Activated CD4-positive, alpha-beta T cell treated with anti-CD3 and anti-CD28 coated beads, Interleukin-2, Interleukin-6, amounts not matched to agents 100 ng/mL and 50 ng/mL, durations not matched to agents 16 hours and 8 hours (primary cell): ENCODE data around the gene PPP6C.
"Not testable (repeated sequence)": the region's sequence is repeated elsewhere in the genome, so short reads cannot be mapped to it uniquely, and the experiment has no call there.

ENCODE experiments used
- DNase-seq: peaks from one replicate; pipeline ENCODE4 v3.0.0-alpha.2; 2020

PPP6C gene

DNA sequence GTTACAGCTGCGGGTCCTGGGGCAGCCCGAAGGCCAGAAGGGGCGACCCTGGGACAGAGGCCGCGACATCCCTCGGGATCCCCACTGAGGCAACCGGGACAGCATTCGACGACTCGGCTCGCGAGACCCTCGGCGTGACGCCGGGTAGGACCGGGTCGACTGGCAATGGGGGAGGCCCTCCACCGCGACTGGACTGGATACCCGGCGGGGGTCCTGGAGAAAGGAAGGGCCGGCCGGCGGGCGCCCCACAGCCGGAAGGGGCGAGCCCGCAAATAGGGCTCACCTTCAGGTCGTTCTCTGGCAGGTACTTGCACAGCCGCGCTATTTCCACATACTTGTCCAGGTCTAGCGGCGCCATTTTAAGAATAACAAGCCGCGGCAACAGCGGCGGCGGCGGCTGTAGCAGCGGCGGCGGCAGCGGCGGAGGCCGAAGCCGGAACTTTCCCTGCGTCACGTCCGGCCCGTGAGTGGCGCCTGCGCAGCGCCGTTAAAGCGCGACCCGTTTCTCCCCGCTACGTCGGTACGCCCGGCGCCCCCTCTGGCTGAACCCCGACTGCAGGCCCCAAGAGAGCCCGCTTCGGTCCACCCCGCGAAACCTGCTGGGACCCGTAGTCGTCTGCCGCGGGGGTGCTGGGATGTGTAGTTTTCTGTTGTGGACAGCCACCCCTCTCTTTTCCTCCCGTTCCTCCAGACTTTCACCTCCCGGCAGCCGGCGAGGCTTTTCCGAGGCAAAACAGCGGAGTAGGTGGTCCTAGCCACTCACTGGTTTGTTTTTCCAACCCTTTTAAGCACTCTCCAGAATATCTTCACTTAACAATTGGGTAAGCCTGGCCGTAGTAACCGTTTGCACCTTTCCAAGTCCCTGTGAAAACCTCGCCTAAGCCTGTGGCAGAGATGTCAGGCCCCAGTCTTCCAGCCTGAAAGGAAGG is at the start of gene PPP6C:
PPP6C (minus strand) TSS at position 443 of the 929 bp plus-strand sequence; CDS start at position 358, 85 bp downstream.
- DNase-seq, result peak; percentile 98

DNA sequence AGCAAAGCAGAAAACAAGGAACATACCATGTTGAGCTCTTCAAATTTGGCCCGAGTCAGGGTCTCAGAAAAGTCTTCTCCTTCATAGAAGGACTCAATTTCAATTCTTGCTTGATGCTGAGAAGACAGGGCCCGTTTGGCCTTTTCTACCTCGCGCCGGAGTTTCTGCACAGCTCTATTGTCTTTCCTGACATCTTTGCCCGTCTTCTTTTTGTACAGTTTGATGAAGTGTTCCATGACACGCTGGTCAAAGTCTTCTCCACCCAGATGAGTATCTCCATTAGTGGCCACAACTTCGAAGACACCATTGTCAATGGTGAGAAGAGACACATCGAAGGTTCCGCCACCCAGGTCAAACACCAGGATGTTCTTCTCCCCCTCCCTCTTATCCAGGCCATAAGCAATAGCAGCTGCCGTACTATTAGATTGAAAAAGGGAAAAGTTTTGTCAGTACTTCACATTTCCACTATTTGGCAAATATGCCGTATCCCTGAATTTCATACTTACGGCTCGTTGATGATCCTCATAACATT is 49.4 kb upstream of the PPP6C start:
- DNase-seq, result no peak

DNA sequence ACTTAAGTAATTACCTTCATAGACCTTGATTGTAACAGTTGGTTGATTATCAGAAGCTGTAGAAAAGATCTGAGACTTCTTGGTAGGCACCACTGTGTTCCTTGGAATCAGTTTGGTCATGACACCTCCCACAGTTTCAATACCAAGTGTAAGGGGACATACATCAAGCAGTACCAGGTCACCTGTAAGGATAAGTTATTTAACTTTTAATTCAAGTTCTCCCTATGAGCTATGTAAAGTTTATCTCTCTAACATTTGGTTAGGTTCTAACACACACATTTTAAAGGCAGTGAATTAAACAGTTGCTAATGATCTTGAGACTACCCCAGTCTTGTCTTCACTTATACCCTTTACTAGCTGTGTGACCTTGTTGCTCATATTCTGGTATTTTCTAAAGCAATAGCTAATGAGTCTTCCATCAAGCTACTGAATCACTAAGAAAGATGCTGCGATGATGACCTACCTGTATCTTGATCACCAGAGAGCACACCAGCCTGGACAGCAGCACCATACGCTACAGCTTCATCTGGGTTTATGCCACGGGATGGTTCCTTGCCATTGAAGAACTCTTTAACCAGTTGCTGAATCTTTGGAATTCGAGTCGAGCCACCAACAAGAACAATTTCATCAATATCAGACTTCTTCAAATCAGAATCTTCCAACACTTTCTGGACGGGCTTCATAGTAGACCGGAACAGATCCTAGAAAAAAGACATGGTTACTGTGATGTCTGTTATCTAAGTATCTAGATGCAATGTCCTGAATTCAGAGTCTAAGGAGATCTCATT is 48.7 kb upstream of the PPP6C start:
- no peak for DNase-seq

DNA sequence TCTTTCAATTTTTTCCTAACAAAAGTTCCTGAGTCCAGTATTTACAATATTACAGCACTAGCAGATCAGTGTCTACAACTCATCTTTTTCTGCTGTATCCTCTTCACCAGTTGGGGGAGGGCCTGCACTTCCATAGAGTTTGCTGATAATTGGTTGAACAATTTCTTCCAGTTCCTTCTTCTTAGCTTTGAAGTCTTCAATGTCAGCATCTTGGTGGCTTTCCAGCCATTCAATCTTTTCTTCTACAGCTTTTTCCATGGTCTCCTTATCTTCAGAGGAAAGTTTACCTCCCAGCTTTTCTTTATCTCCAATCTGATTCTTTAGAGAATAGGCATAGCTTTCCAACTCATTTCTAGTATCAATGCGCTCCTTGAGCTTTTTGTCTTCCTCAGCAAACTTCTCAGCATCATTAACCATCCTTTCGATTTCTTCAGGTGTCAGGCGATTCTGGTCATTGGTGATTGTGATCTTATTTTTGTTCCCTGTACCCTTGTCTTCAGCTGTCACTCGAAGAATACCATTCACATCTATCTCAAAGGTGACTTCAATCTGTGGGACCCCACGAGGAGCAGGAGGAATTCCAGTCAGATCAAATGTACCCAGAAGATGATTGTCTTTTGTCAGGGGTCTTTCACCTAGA is 47.0 kb upstream of the PPP6C start:
- DNase-seq, result not testable (repeated sequence)

DNA sequence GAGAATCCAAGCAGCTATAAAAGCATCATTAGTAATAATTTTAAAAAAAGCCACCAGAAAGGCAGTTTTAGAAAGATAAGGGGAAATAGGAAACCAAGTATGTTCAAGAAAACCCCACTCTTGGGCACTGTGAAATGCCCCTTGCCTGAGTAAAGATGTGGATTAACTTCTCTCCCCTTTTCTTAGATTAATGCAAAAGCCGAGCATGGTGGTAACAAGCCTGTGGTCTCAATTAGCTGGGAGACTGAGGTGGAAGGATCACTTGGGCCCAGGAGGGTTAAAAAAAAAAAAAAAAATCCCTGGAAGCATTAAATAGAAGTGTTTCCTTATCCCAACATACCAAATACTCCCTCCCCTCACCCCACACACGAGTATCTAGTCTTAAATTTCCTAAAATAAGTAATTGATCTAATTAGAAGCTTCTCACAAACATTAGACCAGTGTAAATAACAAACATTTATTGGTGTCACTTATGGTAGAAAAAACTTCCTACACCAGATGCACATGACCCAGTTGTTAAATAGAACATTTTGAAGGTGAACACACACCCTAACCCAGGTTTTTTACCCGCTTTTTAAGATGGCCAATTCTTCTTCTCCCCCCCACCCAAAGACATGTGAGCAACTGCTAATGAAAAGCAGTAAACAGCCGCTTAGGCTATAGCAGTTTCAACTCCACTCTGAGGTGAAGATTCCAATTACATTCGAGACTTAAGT is 46.4 kb upstream of the PPP6C start:
- DNase-seq, result no peak

DNA sequence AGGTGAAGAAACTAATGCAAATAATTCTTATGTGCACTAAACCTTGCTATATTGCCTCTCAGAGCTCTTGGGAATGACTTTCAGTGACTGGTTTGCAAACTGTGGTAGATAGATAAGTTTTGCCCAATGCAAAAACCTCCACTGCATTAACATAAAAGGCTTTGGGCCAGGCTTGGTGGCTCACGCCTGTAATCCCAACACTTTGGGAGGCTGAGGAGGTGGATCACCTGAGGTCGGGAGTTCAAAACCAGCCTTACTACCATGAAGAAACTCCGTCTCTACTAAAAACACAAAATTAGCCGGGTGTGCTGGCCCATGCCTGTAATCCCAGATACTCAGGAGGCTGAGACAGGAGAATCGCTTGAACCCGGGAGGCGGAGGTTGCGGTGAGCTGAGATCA is 44.5 kb upstream of the PPP6C start:
- not testable (repeated sequence) for DNase-seq

DNA sequence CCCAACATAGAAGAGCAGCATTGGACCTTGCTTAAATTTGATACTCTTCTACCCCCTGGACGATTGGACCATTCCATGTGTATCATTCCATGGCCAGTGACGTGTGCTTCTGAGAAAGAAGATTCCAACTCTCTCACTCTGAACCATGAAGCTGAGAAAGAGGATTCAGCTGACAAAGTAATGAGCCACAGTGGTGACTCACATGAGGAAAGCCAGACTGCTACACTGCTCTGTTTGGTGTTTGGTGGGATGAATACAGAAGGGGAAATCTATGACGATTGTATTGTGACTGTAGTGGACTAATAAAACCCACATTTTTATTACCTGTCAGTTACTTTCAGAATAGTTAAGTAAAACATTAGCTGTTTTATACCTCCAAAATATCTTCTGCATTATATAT is 44.1 kb upstream of the PPP6C start:
- no peak for DNase-seq

DNA sequence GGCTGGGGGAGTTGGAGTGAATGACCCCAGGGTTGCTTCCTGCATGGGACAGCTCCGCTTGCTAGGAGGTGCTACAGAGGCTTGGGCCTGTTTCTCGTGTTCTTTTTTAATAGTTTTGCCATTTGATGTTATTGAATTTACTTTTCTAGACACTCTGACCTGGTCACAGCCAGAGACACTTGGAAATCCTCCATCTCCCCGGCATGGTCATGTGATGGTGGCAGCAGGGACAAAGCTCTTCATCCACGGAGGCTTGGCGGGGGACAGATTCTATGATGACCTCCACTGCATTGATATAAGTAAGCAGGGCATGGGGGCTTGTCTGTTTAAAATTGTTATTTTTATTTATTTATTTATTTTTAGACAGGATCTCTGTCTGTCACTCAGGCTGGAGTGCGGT is 38.2 kb upstream of the PPP6C start:
- no peak for DNase-seq

DNA sequence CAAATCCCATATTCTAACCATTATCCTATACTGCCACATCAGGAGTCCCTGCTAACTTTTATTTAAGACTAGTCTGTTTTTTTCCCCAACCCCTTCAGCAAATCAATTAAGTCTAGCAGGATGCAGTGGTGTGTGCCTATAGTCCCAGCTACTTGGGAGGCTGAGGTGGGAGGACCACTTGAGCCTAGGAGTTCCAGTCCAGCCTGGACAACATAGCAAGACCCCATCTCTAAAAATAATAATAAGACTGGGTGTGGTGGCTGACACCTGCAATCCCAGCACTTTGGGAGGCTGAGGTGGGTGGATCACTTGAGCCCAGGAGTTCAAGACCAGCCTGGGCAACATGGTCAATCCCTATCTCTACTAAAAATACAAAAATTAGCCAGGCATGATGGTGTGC is 35.3 kb upstream of the PPP6C start:
- DNase-seq, result not testable (repeated sequence)

DNA sequence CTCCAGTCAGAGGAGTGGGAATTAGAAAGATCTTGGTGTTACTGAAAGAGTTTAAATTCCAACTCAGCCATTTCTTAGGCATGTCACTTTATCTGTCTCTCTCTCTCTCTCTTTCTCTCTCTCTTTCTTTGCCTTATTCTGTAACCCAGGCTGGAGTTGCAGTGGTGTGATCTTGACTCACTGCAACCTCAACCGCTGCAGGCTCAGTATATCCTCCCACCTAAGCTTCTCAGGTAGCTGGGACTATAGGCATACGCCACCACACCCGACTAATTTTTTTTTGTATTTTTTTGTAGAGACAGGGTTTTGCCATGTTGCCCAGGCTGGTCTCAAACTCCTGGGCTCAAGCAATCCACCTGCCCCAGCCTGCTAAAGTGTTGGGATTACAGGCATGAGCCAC is 29.0 kb upstream of the PPP6C start:
- DNase-seq, result no peak

DNA sequence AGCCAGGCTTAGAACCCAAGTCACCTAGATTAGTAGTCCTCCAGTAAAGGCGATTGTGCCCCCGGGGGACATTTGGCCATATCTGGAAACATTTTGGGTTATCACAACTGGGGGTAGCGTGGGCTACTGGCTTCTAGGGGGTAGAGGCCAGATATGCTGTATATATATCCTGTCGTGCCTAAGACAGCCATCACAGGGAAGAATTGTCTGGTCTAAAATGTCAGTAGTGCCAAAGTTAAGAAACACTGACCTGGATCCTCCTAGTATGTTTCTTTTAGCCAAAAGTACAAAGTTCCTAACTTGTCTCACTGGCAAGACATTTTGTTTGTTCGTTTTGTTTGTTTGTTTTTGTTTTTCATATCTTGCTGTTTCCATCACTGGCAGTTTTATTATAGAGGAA is 24.6 kb upstream of the PPP6C start:
- DNase-seq, result no peak

DNA sequence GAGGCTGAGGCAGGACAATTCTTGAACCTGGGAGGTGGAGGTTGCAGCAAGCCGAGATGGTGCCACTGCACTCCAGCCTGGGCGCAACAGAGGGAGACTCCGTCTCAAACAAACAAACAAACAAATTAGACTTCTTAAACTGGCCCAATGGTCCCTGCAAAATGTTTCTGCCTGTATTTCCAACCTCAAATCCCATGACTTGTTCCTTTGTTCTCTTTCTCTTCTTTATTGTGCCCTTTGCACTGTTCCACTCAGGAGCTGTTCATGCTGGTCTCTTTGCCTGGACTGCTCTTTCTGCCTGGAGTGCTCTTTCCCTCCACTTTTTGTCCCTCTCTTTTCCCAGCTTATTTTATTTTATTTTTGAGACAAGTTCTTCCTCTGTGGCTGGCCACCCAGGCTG is 14.9 kb upstream of the PPP6C start:
- DNase-seq, result no peak

DNA sequence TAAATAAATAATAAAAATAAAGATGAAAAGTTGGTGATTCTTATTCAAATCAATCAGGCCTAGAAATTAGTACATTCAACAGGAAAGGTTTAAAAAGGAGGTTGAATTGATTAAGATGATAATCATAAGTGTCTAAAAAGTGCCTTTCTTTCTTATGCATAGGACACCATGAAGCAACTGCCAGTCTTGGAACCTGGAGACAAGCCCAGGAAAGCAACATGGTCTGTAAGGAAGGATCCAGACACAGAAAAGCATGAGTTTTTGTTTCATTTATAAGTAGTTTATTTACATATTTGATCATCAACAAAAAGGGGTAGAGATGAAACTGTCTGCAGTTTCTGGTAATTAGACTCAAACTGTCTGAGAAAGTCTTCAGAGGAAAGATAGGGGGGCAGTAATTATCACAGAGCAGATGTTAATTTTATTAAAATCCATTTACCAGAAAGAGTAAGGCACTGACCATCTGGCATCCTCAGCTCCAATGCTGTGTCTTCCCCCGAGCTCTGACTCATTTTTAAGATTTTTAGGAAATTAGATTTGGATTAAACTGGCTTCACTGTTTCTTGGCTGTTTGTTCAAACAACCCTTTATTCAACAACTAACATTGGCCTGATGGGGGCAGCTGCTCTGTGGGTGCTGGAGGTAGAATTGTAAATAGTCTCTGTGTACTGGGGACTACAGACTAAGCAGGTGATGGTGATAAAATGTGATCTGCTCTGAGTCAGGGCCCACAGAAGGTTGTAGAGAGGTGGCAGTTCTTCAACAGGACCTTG is 13.4 kb upstream of the PPP6C start:
- DNase-seq, result no peak

DNA sequence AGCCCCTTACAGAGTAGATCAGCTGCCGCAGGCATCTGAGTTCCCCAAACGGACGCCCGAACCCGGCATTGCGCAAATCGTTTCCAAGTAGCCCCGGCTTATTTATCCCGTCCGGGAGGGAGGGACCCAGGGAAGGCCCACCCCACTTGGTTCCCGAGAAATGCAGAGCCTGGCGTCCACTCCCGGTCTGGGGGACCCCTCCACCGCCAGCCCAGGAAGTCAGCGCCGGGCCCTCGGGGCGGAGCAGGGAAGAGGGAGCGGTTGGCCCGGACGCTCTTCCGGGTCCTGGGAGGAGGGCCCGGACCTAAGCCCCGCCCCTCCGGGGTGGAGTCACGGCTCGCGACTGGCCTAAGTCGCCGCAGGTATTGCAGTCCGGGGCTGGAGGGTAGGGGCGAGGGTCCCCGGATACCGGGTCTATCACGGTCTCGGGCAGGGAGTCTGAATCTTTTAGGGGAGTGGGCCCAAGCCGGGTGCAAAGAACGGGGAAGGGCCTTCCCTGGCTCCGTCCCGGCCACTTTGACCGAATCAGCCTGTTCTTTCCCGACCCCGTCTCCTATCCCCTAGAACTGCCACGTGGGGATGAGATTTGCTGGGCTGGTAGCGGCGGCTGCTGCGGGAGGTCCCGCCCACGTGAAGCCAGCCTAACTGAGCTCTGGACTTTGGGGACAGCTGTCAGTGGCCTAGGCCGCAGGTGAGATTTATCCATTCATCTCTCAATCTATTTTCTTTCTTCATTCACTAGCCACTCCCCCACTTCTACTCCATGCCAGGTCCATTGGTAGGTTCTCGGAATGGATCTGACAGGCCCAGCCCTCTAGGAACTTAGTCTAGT is 10.8 kb upstream of the PPP6C start, which contains the start of gene RABEPK:
RABEPK (plus strand) TSS at position 327 of the 832 bp plus-strand sequence. CDS start 2,472 bp downstream, outside the sequence.
- peak; percentile 95 for DNase-seq

DNA sequence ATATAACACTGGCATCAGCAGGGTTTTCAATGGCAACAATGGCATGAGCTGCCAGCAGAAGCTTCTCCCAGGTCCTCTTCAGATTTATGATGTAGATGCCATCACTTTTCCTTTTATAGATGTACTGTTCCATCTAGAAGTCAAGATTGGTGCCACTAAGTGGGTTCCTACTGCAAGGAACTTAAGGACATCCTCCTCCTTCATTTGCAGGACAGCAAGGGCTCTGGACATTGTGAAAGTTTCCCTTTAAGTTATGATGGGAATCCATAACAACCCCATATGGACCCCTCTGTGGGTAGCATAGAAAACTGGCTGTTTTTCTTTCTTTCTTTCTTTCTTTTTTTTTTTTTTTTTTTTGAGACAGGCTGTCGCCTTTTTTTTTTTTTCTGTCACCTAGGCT is 6.0 kb upstream of the PPP6C start:
- DNase-seq, result not testable (repeated sequence)

DNA sequence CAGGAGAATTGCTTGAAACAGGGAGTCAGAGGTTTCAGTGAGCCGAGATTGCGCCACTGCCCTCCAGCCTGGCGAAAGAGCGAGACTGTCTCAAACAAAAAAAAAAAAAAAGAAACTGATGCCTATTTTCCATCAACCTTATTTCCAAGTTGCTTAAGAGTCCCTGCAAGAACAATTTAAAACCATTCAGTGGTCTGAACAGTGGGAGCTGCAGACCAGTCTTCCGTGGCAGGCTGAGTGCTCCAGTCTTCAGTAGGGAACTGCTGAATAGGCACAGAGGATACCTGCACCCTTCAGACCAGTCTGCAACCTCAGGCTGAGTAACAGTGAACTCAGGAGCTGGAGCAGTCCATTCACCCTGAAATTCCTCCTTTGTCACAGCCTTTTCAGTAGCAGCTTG is 4.9 kb upstream of the PPP6C start:
- not testable (repeated sequence) for DNase-seq

DNA sequence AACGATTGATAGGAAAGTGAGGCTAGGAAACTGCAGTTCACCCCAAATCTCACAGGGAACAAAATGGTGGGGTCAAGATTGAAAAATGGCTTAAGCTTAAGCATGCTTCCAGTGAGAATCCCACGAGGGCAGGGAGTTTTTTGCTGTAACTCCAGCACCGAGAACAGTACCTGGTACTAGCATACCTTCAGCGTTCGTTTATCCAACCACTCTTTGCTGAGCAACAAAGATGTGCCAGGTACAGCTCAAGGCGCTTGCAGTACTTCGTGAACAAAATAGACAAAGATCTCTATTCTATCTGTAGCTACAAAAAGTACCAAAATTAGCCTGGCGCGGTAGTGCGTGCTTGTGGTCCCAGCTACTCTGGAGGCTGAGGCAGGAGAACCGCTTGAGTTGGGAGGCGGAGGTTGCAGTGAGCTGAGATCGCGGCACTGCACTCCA is 778 bp upstream of the PPP6C start:
- DNase-seq, result peak; percentile 30

DNA sequence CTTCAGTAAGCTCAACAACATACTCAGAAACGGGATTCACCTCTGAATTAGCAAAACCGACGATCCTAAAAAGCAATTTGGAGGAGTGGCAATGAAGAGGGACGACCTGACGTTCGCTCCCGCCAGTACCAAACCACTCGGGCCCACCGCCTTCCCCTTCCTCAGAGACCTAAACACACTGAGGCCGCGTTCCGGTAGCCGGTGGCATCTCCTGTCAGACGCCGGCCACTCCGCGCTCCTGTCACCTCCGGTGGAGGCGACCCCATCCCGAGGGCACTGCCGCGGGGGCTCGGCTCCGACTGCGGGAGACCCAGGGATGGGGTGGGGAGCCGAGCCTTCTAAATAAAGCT is 617 bp downstream of the PPP6C start:
- peak; percentile 47 for DNase-seq

DNA sequence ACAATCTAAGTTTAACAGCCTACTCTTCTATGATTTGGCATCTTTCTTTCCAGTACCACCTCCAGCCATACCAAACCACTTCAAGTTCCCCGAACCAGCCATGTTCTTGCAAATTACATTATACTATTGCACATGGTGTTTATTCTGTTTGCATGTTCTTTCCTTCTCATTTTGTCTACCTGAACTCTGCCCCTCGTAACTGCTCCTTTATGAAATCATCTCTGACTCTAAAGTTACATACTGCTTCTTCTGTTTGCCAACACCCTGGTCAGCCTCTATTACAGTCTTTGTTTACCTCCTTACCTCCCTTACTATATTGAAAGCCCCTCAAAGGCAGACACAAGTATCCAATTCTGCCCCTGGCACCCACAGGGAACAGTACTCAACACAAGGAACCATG is 6.0 kb downstream of the PPP6C start:
- no peak for DNase-seq

DNA sequence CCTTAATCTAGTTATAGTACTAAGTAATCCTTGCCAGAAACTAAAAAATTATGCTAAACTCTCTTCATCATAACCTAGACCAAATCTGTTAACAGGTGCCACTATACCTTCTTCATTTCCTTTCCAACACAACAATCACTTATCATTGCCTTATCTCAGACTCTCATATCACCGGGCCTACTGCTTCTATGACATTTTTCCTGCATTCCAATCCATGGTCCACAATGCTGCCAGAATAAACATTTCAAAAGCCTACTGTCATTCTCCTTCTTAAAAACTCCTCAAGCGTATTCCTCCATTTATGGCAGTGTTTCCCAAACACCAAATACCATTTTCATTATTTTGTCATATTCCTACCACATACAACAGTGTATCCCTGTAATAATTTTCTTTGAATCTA is 6.5 kb downstream of the PPP6C start:
- DNase-seq, result no peak

DNA sequence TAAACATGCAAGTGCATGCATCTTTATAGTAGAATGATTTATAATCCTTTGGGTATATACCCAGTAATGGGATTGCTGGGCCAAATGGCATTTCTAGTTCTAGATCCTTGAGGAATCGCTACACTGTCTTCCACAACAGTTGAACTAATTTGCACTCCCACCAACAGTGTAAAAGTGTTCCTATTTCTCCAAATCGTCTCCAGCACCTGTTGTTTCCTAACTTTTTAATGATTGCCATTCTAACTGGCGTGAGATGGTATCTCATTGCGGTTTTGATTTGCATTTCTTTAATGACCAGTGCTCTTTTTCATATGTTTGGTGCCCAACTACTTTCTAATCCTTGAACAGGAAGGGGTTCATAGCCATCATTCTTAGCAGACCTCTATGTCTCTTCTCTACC is 7.8 kb downstream of the PPP6C start:
- DNase-seq, result not testable (repeated sequence)
